GM12864 (cell line): ENCODE data around the gene RBM8A.

Experiments
- DNase-seq: peaks from one replicate; pipeline ENCODE4 v3.0.0-alpha.2; 2011; ENCODE audit warnings: low read depth
- H3K4me3 ChIP-seq: 2 replicates; pipeline ENCODE4 v1.5.1; 2011; ENCODE audit warnings: mild to moderate bottlenecking, low read depth, low read length, control low read depth
- CTCF ChIP-seq: IDR thresholded peaks from 2 replicates; pipeline ENCODE4 v1.5.1; 2011; ENCODE audit warnings: low read depth, mild to moderate bottlenecking, moderate library complexity, low read length, control low read depth, inconsistent platforms; ENCODE audit errors: missing control alignments

RBM8A gene

DNA sequence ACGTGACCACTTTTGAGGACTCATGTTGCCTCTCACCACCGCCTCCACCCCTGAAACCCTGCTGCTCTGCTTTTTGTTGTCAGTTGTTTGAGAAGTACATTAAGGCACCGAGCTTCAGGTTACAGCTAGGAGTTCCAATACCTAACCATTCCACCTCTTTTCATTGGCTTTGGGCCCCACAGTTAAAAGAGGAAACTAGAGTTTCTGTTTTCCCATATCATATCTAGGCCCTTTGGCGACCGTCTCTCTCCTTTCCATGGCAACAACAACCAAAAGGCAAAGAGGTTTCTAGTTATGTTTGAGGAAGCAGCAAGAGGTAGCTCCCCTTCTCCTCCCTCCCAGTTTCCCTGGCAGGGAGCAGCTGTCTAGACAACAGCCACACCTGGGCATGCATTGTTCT lies 47.5 kb downstream of the RBM8A start:
- no peak overlapping the region for H3K4me3 ChIP-seq
- TF ChIP-seq CTCF = no peak
- no peak for DNase-seq

GRCh38 chr1:145878724-145879123 lies 48.6 kb downstream of the RBM8A start:
- no peak for DNase-seq

GRCh38 chr1:145877923-145878486 lies 49.3 kb downstream of the RBM8A start:
- TF ChIP-seq CTCF = no peak
- H3K4me3 ChIP-seq = no peak overlapping the region
- no peak for DNase-seq

More at GRCh38 chr1:145878724-145879123, 48.6 kb downstream of the RBM8A start:
- no peak for TF ChIP-seq CTCF
- H3K4me3 ChIP-seq = no peak overlapping the region

DNA sequence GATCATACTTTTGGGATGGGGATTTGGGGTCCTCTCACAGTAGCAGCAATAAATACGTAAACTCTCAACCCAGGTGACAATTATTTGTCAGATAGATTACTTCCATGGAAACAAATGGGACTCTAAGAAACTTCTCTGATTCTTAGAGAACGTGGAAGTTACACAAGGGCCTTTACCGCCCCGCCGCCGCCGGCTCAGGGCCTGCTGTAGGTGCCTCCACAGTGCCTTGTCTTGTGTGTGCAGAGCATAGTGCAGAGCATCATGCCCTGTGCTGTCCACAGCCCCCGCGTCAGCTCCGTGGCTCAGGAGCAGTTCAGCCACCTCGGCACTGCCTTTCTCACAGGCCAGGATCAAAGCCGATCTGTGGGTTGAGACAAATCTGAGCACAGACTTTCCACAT lies 52.6 kb downstream of the RBM8A start:
- no peak for DNase-seq
- no peak for TF ChIP-seq CTCF
- H3K4me3 ChIP-seq = no peak overlapping the region

DNA sequence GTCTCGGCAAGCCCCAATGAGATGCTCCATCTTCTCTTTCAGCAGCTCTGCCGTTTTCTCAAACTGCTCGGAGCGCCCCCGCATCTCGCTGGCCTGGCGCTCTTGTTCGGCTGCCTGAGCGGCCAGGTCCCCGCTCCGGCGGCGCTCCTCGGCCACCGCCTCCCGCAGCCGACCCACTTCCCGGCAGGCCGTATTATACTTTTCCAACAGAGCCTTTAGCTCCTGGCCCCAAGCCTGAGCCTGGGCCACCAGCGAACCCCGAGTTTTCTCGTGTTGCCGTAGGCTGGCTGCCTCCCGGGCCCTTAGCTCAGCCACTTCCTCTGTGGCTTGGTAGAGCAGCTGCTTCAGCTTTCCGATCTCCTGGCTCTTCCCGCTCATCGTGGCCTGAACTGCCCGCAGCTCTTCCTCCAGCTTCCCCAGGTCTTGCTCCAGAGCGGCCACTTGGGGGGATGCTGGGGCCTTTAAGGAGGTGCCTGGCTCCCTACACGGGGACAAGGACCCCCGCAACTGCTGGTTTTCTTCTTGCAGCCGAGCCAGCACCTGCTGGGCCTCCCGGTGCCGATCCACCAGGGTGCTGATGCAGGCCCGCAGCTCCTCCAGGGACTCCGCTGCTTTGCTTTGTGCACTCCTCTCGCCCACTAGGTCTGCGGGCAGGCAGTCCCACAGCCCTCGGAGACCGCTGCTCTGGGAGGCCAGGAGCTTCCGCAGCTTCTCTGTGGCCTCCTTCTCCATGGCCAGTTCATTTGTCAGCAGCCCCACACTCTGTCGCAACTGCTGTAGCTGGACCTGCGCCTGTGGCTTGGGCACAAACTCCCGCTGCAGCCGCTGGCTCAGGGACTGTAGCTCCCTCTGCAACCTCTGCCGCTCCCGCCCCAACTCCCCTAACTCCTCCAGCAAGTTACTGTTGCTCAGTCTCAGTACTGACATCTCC lies 55.0 kb downstream of the RBM8A start:
- no peak for DNase-seq
- peak overlapping the region; percentile 18; the same call in 1 of the 2 replicates for H3K4me3 ChIP-seq
- no peak for TF ChIP-seq CTCF
